Fibroblast of pulmonary artery (primary cell): ENCODE data around the gene NANS.

Source experiments
- DNase-seq: peaks from one replicate; pipeline ENCODE4 v3.0.0-alpha.2; 2010; ENCODE audit warnings: low read depth
- H3K4me3 ChIP-seq: replicated peaks from 2 replicates; pipeline ENCODE4 v1.5.1; 2011; ENCODE audit warnings: low read depth, mild to moderate bottlenecking, control low read depth, low read length, moderate library complexity
- TF ChIP-seq, protein P1 (sequence below): IDR thresholded peaks from 2 replicates; pipeline ENCODE4 v1.5.1; 2011; ENCODE audit warnings: mild to moderate bottlenecking, control low read depth, low read length, inconsistent platforms; ENCODE audit errors: missing control alignments

The NANS gene

DNA sequence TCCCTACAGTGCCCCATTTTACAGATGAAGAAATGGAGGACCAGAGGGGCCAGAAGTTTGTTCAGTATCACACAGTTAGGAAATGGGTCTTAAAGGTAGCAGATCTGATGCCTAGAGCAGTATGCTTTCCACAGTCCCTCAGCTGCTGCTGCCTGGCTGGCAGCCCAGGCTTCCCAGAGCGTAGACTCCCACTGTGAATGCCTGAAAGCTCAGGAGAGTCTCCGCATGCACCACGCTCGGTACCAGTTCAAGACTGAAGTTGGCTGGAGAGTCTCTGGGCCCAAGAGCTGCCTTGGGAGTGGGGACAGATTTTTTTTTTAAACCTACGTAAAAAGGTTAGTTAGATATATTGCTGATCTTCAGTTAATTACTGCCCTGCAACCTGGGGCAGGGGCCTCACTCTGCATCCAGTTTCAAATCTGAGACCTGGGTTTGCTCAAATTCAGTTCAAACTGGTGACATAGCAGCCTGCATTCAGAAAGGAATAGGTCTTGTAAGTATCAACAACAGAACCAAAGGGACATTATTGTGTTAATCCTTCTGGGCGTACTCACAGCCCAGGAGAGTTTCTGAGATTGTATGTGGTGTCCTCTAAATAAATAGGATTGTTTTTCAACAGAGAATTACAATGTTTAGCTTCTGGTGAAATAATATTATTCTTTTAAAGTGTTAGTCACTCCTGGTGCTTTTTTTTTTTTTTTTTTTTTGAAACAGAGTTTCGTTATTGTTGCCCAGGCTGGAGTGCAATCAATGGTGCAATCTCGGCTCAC lies 8.3 kb downstream of the NANS start:
- DNase-seq = no peak
- TF ChIP-seq, protein P1, sequence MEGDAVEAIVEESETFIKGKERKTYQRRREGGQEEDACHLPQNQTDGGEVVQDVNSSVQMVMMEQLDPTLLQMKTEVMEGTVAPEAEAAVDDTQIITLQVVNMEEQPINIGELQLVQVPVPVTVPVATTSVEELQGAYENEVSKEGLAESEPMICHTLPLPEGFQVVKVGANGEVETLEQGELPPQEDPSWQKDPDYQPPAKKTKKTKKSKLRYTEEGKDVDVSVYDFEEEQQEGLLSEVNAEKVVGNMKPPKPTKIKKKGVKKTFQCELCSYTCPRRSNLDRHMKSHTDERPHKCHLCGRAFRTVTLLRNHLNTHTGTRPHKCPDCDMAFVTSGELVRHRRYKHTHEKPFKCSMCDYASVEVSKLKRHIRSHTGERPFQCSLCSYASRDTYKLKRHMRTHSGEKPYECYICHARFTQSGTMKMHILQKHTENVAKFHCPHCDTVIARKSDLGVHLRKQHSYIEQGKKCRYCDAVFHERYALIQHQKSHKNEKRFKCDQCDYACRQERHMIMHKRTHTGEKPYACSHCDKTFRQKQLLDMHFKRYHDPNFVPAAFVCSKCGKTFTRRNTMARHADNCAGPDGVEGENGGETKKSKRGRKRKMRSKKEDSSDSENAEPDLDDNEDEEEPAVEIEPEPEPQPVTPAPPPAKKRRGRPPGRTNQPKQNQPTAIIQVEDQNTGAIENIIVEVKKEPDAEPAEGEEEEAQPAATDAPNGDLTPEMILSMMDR = no peak
- no peak overlapping the region for H3K4me3 ChIP-seq

DNA sequence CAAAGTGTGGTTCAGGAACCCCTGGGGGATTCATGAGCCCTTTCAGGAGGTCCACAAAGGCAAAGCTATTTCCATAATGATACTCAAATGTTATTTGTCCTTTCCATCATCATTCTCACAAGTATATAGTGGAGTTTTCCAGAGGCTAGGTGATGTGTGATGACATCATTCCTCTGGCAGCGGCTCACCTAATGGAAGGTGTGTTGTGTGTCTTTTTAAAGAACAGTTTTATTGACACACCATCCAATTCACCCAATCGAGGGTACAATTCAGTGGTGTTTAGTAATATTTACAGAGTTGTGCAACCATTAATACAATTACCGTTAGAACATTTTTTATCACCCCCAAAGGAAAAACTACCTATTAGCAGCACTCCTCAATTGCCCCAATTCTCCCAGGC lies 9.7 kb downstream of the NANS start:
- TF ChIP-seq, protein P1 = no peak
- DNase-seq = no peak
- no peak overlapping the region for H3K4me3 ChIP-seq

DNA sequence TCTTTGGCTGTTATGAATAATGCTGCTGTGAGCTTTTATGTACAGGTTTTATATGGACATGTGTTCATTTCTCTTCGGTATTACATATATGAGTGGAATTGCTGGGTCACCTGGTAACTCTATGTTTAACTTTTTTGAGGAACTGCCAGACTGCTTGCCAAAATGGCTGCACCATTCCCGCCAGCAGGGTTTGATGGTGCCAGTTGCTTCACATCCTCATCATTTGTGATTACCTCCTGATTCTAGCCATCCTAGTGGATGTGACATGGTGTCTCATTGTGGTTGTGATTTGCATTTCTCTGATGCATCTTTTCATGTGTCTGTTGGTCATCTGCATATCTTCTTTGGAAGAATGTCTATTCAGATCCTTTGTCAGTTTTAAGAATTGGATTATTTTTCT lies 10.7 kb downstream of the NANS start:
- TF ChIP-seq, protein P1 = no peak
- DNase-seq = no peak

DNA sequence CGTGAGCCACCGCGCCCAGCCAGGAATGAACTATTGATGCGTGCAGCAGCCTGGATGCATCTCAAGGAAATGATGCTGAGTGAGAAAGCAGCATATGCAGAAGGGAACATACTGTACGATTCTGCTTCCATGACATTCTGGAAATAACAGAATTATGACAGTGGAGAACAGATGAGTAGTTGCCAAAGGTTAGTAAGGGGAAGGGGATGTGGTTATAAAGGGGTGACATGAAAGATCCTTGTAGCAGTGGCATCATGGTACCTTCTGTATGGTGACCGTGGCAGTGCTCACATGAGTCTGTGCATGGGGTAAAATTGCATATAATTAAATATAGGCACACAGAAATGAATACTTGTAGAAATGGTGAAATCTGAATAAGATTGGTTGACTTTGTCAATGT lies 13.0 kb downstream of the NANS start:
- DNase-seq = no peak
- TF ChIP-seq, protein P1 = no peak
- H3K4me3 ChIP-seq = no peak overlapping the region

More for the DNA sequence above, 10.7 kb downstream of the NANS start:
- H3K4me3 ChIP-seq = no peak overlapping the region

DNA sequence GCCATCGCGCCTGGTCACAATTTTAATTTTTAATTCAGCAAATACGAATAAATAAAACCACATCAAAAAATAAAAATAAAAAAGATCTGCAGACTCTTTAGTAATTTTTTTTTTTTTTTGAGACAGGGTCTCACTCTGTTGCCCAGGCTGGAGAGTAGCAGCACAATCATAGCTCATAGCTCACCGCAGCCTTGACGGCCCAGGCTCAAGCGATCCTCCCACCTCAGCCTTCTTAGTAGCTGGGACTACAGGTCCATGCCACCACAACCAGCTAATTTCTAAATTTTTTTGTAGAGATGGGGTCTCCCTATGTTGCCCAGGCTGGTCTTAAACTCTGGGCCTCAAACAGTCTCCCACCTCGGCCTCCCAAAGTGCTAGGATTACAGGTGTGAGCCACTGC lies 14.2 kb downstream of the NANS start:
- TF ChIP-seq, protein P1 = no peak
- DNase-seq = no peak
- no peak overlapping the region for H3K4me3 ChIP-seq

DNA sequence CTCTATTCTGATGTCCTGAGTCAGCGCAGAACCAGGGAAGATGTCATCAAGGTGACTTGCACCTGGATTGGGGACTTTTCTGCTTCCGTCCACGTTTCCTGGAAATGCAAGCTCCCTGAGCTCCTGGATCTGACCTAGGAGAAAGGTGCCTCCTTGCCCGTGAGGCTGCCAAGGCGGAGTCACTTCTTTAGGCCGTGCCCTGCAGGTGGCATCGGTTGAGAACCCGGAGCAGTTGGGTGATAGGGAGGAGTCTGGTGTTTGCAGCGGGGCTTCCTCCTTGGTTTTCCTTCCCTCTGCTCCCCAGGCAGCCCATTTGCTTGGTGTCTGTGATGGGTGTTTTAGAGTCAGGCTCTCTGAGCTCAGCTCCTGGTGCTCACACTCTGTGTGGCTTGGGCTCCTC lies 15.2 kb downstream of the NANS start:
- DNase-seq = no peak
- H3K4me3 ChIP-seq = no peak overlapping the region
- TF ChIP-seq, protein P1 = no peak
